OCI-LY3 (cell line): ENCODE results near the gene DYNC1I1.

Experiments
- H2AFZ ChIP-seq: fragments of 200-600, 300-600 bp; shearing (Covaris generic); 2 replicates; pipeline ENCODE4 v1.6.0; 2014; ENCODE audit warnings: antibody characterized with exemption, low read depth, low read length
- H3K27ac ChIP-seq: fragments of 200-600, 300-600 bp; sonication (generic); 2 replicates; pipeline ENCODE4 v1.5.1; 2014; ENCODE audit warnings: mild to moderate bottlenecking, low read length, moderate library complexity, mixed read lengths
- H3K27me3 ChIP-seq: fragments of 200-600, 300-600 bp; sonication (generic); 2 replicates; pipeline ENCODE4 v1.6.1; 2014; ENCODE audit warnings: low read depth, low read length, mixed read lengths
- H3K36me3 ChIP-seq: fragments of 200-600, 300-600 bp; sonication (generic); replicated peaks from 2 replicates; pipeline ENCODE3; 2014; ENCODE audit warnings: low read depth, low read length, mixed read lengths
- H3K4me1 ChIP-seq: fragments of 300-600, 200-600 bp; sonication (generic); 2 replicates; pipeline ENCODE4 v1.6.1; 2014; ENCODE audit warnings: low read length, mixed read lengths
- H3K4me2 ChIP-seq: fragments of 200-600, 300-600 bp; sonication (generic); 2 replicates; pipeline ENCODE4 v1.6.1; 2014; ENCODE audit warnings: low read length, mixed read lengths
- H3K4me3 ChIP-seq: fragments of 300-600, 200-600 bp; sonication (generic); 2 replicates; pipeline ENCODE4 v1.5.1; 2014; ENCODE audit warnings: antibody characterized with exemption, mild to moderate bottlenecking, low read length, moderate library complexity
- H3K79me2 ChIP-seq: fragments of 300-600, 200-600 bp; shearing (Covaris generic); 2 replicates; pipeline ENCODE4 v1.6.1; 2014; ENCODE audit warnings: mild to moderate bottlenecking, low read length, mixed read lengths
- H3K9ac ChIP-seq: fragments of 300-600, 200-600 bp; shearing (Covaris generic); 2 replicates; pipeline ENCODE4 v1.6.0; 2014; ENCODE audit warnings: mild to moderate bottlenecking, low read length, moderate library complexity
- H3K9me3 ChIP-seq: fragments of 200-600, 300-600 bp; shearing (Covaris generic); 2 replicates; pipeline ENCODE4 v1.6.1; 2014; ENCODE audit warnings: low read length, mixed read lengths; ENCODE audit not compliant: insufficient read depth
- H4K20me1 ChIP-seq: fragments of 200-600, 300-600 bp; sonication (generic); 2 replicates; pipeline ENCODE4 v1.6.1; 2016; ENCODE audit warnings: low read length, mixed read lengths; ENCODE audit not compliant: insufficient read depth
- EZH2phosphoT487 ChIP-seq: fragments of 200-600 bp; shearing (Covaris generic); IDR thresholded peaks from 2 replicates; pipeline ENCODE4 v1.6.1; 2018; ENCODE audit warnings: antibody characterized with exemption, mixed run types, low read depth
- TF ChIP-seq, protein P1 (sequence below): fragments of 200-600, 300-600 bp; sonication (generic); IDR thresholded peaks from 2 replicates; pipeline ENCODE4 v1.5.1; 2014; ENCODE audit warnings: antibody characterized with exemption, low read length, low read depth

The DYNC1I1 gene

DNA sequence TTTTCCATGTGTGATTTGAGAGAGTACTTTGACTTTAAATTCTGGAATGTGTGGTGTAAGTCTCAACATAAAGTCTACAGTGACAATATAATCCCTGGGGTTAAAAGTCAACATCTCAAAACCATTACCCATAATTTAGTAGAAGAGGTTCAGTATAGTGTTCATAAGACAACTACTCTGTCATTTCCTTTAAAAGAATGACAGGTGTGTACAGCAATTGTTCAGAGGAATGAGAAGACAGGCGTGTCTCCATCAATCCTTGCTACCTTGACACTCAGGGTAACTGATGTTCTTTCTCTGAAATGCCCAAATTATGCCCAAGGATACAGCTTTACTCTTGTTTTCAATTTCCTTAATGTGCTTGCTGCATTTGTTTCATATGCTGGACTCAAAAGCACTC lies 256.4 kb downstream of the DYNC1I1 start:
- no peak overlapping the region for H3K4me2 ChIP-seq
- no peak overlapping the region for H3K9ac ChIP-seq
- no peak overlapping the region for H2AFZ ChIP-seq
- H3K4me3 ChIP-seq, result no peak overlapping the region
- no peaks in the 10 kb centered on the region for H4K20me1 ChIP-seq
- no peak overlapping the region for H3K27ac ChIP-seq
- no peaks in the 10 kb centered on the region for H3K36me3 ChIP-seq
- H3K79me2 ChIP-seq, result no peaks in the 10 kb centered on the region
- no peaks in the 10 kb centered on the region for H3K27me3 ChIP-seq
- H3K9me3 ChIP-seq, result no peaks in the 10 kb centered on the region
- TF ChIP-seq, protein P1, sequence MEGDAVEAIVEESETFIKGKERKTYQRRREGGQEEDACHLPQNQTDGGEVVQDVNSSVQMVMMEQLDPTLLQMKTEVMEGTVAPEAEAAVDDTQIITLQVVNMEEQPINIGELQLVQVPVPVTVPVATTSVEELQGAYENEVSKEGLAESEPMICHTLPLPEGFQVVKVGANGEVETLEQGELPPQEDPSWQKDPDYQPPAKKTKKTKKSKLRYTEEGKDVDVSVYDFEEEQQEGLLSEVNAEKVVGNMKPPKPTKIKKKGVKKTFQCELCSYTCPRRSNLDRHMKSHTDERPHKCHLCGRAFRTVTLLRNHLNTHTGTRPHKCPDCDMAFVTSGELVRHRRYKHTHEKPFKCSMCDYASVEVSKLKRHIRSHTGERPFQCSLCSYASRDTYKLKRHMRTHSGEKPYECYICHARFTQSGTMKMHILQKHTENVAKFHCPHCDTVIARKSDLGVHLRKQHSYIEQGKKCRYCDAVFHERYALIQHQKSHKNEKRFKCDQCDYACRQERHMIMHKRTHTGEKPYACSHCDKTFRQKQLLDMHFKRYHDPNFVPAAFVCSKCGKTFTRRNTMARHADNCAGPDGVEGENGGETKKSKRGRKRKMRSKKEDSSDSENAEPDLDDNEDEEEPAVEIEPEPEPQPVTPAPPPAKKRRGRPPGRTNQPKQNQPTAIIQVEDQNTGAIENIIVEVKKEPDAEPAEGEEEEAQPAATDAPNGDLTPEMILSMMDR, result no peak
- no peak for TF ChIP-seq EZH2phosphoT487
- H3K4me1 ChIP-seq, result peaks cover 6% of the 10 kb centered on the region; the same call in 1 of the 2 replicates

DNA sequence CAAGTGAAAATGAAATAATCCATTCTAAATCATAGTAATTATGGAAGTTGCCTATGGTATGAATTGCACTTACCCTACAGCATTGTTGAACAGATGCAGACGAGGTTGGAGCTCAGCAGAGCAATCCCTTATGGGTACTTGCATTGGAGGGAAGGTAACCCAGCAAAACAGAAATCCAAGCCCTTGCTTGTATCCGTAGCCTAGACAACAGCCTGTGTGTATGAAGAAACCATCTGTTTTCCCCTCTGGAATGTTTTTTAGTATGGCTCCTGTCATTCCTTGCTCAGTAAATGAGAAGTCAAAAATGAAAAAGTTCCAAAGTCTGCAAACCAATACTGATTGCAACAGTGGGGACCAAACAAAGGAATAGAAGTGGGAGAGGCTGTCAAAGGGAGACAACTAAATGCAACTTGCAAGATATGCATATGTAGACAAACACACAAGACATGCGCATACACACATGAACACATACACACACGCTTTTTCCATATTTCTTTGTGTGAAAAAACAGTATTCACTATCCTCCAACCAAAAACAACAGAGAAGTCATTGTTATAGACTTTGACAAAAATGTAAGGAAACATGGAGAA lies 260.8 kb downstream of the DYNC1I1 start:
- H2AFZ ChIP-seq, result no peak overlapping the region
- H3K9me3 ChIP-seq, result no peaks in the 10 kb centered on the region
- no peak overlapping the region for H3K4me3 ChIP-seq
- TF ChIP-seq, protein P1, result no peak
- no peak for TF ChIP-seq EZH2phosphoT487
- H3K27me3 ChIP-seq, result no peaks in the 10 kb centered on the region
- no peaks in the 10 kb centered on the region for H3K79me2 ChIP-seq
- H3K9ac ChIP-seq, result no peak overlapping the region
- no peak overlapping the region for H3K4me2 ChIP-seq
- no peaks in the 10 kb centered on the region for H4K20me1 ChIP-seq
- H3K36me3 ChIP-seq, result no peaks in the 10 kb centered on the region
- H3K4me1 ChIP-seq, result no peaks in the 10 kb centered on the region
- no peak overlapping the region for H3K27ac ChIP-seq

DNA sequence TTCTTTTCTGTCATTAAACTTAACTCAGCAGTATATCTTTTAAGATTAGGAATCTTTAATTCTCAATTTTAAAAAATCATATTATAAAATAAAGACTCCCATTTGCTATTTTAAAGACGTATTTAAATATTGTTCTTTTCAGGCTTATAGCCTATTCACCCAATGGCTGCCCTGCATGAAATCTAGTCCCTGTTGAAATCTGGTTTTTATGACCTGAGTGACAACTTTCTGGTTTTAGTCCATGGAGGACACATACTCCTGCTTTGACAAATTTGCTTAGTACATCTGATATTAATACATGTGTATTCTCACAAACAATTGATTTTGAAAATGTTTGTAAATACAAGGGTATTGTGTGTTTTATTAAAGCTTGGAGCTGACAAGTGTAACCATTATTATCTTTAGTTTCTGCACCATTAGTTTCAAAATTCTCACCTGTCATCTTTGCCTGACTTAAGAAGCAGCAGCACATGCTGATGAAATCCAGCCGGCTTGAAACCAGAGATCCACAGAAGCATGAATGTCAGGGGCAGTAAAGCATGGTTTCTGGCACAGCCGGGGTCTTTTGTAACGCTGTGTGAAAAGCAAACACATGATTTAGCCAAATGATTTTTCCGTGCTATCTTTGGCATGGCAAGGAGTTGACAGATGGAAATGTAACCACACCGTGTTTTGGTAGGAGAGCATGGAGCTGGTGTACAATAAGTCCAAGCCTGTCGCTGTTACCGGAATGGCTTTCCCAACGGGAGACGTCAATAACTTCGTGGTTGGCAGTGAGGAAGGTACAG lies 262.8 kb downstream of the DYNC1I1 start:
- Histone ChIP-seq H3K36me3 (no peaks in the 10 kb centered on the region), H3K27ac (no peak overlapping the region), H3K9ac (no peak overlapping the region), H3K79me2 (no peaks in the 10 kb centered on the region), H3K4me1 (no peaks in the 10 kb centered on the region), H3K4me3 (no peak overlapping the region), H3K27me3 (no peaks in the 10 kb centered on the region), H3K9me3 (no peaks in the 10 kb centered on the region), H3K4me2 (no peak overlapping the region), H4K20me1 (no peaks in the 10 kb centered on the region), H2AFZ (no peak overlapping the region)
- TF ChIP-seq, protein P1, result no peak
- TF ChIP-seq EZH2phosphoT487, result no peak

DNA sequence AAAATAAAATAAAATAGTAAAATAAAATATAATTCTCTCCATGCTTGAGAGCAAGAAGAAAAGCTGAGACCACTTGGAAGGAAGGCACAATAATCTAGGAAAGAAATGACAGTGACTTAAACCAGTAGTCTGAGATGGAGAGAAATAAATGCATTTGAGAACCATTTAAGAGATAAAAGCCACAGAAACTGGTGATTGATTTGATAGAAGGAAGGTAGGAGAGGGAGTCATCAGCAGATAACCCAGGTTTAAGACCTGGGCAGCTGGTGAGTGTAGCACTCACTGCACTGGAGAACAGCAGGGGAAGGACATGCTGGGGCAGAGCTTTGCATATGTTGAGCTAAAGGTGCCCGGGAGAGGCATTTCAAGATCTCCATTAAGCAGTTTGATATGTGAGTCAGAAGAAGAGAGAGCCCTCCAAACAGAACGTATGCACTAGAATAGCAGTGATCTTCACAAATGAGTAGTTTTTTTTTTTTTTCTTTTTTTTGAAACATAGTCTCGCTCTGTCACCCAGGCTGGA lies 268.0 kb downstream of the DYNC1I1 start:
- H3K9me3 ChIP-seq, result no peaks in the 10 kb centered on the region
- no peaks in the 10 kb centered on the region for H3K36me3 ChIP-seq
- H3K27ac ChIP-seq, result no peak overlapping the region
- H3K4me3 ChIP-seq, result no peak overlapping the region
- H4K20me1 ChIP-seq, result no peaks in the 10 kb centered on the region
- H3K4me2 ChIP-seq, result no peak overlapping the region
- H3K27me3 ChIP-seq, result no peaks in the 10 kb centered on the region
- H2AFZ ChIP-seq, result no peak overlapping the region
- H3K4me1 ChIP-seq, result no peaks in the 10 kb centered on the region
- no peak overlapping the region for H3K9ac ChIP-seq
- TF ChIP-seq EZH2phosphoT487, result no peak
- H3K79me2 ChIP-seq, result no peaks in the 10 kb centered on the region
